GM21526 (cell line): ENCODE data around the gene TMPRSS11A.

ENCODE experiments used
- ATAC-seq: cut with Tn5 transposase; IDR thresholded peaks from one replicate; pipeline ENCODE4 v1.9.1; 2021; ENCODE audit warnings: moderate library complexity; ENCODE audit not compliant: unreplicated experiment, low FRiP score

Gene TMPRSS11A, protein sequence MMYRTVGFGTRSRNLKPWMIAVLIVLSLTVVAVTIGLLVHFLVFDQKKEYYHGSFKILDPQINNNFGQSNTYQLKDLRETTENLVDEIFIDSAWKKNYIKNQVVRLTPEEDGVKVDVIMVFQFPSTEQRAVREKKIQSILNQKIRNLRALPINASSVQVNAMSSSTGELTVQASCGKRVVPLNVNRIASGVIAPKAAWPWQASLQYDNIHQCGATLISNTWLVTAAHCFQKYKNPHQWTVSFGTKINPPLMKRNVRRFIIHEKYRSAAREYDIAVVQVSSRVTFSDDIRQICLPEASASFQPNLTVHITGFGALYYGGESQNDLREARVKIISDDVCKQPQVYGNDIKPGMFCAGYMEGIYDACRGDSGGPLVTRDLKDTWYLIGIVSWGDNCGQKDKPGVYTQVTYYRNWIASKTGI

DNA sequence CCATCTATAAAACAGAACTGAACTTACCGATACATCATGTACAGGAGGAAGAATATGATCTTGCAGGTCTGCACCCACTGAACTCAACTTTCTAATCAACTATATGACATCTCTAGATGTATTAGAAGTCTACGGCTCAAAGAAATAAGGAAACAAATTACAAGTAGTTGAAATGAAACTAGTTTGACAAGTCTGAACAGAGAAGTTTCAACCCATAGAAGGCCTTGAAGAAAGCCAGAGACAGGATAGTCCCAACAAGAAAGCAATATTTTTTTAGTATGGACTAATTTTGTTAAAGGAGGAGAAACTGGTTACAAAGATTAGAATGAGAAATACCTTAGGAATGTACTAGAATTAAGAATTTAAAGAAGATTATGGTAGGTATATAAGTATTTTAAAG, at the start of gene TMPRSS11A:
Gene TMPRSS11A, minus strand, starts transcription at position 138 of the 400 bp plus-strand sequence. Its CDS starts 100 bp downstream, at position 38.
- no peak for ATAC-seq

DNA sequence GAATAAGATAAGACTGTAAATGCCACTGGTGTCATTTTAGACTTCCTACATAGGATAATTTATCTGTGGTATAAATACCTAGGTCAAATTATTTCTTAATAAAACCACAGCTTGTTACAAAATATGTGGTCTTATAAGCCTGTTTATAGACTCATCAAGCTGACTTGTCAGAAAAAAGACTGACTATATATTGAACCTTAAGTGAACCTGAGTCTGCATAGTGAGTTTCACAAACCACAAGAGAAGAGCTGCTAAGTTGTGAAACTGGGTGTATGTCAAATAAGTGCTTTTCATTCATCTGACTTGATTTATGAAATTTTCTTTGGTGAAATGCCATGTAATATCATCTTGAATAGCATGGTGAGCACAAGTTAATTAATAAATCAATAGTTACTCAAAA, 48.4 kb upstream of the TMPRSS11A start:
- ATAC-seq, result no peak

DNA sequence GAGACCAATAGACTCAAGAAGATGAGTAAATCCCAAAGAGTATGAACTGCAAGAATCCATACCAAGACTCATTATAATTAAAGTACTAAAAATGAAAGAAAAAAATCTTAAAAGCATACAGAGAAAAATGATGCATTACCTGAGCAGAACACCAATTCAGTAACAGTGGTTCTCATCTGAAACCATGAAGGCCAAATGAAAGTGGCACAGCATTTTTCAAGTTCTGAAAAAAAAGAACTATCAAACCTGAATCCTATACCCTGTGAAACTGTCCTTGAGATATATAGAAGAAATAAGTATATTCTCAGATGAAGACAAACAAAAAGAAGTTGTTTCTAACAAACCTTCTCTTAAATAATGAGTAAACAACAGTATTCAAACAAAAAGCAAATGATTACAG, 39.6 kb upstream of the TMPRSS11A start:
- ATAC-seq, result no peak

DNA sequence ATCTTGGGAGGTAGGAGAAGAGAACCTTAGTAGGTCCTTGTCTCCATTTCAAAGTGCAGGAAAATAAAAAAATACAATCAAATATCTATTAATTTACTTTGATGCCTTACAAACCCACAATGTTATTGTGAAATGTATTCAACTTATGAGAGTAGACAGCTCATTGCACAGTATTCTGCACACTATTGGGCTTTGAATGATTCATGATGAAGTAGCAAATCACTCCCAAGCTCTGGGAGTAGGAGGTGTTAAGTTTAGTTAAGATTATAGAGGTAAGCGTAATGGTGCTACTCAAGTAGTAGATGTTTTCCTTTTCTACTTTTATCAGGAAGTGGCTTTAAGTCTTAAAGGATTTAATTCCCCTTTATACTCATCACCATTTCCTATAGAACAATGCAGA, 32.8 kb upstream of the TMPRSS11A start:
- ATAC-seq, result no peak

DNA sequence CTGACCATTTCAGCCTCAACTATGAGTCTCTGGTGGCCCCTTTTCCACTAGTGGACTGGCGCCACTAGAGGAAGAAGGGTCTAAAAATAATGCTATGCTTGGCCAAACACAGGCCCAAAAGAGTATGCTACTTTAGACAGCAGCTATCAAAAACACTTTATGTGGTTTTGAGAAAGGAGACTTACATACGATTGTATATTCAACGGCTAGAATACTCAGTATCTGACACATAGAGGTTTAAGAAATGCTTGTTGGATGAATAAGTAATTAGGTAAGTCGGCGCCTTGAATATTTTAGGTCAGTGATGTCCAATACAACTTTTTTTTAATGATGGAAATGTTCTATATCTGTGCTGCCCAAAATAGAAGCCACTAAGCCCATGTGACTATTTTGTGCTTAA, 25.7 kb upstream of the TMPRSS11A start:
- ATAC-seq, result no peak

DNA sequence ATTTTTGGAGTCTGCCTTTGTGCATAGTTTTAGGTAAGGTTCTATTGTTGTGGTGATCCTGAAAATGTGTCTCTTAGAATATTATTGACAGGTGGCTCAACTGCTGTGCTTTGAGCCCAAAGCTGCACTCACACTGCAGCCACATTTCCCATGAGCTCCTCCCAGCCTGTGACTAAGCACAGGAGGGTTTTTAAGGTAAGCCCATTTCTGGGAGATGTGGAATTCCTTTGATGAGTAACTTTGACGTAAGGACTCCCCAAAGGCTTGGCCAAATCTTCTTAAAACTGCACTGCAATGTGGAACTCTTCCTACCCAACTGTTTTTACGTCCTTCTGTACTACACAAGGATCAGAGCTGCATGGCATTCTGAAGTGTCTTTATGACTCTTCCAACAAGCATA, 20.0 kb upstream of the TMPRSS11A start:
- ATAC-seq, result no peak

DNA sequence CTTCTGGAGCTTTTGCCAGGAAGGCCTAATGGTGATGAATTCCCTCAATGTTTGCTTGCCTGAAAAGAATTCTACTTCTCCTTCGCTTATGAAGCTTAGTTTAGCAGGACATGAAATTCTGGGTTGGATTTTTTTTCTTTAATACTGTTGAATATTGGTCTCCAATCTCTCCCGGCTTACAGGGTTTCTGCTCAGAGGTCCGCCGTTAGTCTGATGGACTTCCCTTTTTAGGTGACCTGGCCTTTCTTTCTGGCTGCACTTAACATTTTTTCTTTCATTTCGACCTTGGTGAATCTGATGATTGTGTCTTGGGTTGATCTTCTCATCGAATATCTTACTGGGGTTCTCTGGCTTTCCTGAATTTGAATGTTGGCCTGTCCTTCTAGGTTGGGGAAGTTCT, 17.2 kb upstream of the TMPRSS11A start:
- ATAC-seq, result no peak

DNA sequence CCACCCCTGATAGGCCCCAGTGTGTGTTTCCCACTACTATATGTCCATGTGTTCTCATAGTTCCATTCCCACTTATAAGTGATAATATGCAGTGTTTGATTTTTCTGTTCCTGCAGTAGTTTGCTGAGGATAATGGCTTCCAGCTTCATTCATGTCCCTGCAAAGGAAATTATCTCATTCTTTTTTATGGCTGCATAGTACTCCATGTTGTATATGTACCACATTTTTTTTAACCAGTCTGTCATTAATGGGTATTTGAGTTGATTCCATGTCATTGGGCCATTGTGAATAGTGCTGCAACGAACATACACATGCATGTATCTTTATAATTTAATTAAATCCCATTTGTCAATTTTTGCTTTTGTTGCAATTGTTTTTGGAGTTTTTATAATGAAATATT, 10.3 kb upstream of the TMPRSS11A start:
- ATAC-seq, result no peak

DNA sequence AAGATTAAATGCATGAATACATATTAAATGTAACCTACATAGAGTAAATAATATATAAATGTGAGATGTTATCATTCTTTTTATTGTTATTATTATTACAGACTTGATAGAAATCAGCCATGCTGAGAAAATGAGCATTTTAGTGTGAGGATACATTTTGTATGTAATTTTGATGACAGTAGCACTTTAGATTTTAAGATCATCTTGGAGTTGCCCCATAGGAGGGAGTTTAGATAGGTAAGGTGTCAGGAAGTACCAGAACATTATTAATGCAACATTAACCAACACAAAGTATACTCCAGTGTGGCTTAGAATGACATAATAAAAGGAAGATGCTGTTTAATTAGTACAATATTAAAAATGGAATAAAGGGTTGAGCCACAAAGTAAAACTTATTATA, 8.4 kb downstream of the TMPRSS11A start:
- no peak for ATAC-seq

DNA sequence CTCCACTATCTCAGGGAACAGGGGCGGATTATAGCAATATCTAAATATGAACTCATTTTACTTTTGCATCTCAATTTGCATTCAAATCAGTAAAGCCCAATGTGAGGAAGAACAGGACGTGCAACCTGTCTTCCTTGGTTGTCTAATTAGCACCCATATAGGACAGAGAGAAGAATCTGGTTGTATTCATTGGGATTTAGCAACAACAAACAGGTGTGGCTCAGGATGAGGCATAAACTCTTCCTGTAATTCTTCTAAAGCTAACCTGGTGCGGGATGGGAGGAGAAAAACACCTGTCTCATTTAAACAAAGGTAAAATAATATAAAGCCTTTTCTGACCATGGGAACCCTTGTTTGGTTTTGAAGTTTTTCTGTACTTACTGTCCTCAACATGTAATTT, 22.2 kb downstream of the TMPRSS11A start:
- no peak for ATAC-seq

DNA sequence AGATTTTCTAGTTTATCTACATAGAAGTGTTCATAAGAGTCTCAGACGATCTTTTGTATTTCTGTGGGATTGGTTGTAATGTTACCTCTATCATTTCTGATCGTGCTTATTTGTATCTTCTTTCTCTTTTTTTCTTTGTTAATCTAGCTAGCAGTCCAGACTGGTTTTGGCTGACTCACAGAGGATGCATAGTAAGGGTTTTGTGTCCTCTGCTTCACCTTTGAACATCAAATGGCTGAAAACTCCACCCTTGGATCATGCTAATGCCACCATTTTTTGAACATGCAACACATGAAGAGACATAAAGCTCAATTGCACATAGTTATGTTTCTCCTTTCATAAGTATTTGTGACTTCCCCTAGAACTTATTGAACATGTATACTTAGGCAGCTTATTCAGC, 22.8 kb downstream of the TMPRSS11A start:
- no peak for ATAC-seq

DNA sequence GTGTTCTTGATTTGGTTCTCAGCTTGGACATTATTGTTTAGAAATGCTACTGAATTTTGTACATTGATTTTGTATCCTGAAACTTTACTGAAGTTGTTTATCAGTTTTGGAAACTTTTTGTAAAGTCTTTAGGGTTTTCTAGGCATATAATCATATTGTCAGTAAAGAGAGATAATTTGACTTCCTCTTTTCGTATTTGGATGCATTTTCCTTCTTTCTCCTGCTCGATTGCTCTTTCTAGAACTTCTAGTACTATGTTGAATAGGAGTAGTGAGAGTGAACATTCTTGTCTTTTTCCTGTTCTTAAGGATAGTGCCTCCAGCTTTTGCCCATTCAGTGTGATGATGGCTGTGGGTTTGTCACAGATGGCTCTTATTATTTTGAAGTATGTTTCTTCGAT, 24.1 kb downstream of the TMPRSS11A start:
- ATAC-seq, result no peak

DNA sequence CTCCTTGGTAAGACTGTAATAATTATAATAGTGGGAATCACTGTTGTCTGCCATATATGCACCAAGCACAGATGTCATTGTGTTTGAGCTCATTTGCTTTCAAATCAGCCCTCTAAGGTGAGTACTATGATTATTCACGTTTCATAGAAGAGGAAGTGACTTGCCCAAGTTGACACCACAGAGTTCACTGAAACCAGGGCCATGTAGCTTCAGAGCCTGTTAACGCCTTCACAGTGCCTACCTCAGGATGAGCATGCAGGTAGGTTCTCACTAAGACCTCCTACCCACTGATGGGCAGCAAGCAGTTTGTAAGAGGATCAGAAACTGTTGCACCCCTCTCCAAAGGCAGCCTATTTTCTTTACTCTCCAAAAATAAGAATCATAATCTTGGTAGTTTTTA, 27.4 kb downstream of the TMPRSS11A start:
- ATAC-seq, result no peak

DNA sequence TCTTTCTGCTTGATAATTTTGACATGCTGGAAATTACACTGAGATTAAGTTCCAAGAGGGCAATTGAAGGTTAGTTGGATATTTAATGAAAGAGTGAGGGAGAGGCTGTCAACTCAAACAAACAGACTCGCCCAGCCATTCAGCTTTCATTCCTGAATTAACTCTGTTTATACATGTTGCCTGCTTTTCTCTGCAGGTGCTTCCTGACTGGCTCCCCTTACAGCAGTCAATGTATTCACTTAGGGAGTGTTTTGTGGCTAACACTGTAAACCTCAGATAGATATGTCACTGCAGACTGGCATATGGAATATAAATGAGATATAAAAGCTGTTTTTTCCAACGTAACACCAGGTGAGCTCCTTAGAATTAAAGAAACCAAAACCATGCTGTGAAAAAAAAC, 28.7 kb downstream of the TMPRSS11A start:
- ATAC-seq, result no peak

DNA sequence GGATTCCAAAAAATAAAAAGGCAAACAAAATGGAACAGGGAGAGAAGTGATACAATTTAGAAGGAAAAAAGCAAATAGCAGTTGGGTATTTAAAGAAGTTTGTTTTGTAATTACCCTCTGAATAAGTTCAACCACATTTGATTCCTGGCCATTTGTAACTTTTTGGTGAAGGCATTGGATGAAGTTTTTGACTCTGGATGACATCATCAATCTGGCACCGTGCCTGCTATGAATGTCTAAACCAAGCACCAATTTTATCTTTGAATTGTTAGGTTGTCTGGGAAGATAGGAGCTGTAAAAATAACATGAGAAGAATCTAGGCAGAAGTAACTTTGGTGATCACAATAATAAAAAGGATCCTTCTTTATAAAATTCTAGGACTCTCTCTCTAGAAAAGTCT, 29.5 kb downstream of the TMPRSS11A start:
- ATAC-seq, result no peak

DNA sequence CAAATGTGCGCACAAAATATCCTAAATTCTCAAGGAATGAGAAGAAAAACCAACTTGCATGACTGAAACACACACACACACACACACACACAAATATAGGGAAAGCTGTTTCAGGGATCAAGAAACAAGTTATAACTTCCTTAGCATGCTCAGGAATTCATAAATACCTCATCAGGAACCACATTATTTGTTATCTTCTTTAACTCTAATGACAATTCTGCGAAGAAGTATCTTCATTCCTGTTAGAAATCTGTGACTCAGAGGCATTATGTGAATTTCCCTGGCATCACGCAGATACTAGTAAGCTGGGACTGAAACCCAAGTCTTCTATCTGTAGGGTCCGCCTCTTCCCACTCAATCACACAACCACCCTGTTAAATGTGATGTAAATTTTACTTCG, 30.3 kb downstream of the TMPRSS11A start:
- ATAC-seq, result no peak

DNA sequence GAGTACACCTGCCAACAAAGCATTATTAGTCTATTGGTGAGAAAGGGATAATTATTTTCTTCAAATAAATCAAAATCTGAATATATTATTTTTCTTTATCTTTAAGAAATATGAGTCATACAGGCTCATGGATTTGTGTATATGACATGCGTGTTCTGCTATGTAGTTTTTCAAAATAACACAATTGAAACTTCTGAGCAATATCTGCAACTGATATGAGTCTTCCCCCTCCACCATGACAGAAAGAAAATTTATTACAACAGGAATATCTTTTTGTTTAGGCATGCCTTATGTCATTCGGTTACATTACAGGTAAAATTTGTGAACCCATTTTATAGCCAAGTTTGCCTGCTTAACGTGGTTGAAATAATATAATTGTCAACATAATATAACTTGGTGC, 32.0 kb downstream of the TMPRSS11A start:
- no peak for ATAC-seq

DNA sequence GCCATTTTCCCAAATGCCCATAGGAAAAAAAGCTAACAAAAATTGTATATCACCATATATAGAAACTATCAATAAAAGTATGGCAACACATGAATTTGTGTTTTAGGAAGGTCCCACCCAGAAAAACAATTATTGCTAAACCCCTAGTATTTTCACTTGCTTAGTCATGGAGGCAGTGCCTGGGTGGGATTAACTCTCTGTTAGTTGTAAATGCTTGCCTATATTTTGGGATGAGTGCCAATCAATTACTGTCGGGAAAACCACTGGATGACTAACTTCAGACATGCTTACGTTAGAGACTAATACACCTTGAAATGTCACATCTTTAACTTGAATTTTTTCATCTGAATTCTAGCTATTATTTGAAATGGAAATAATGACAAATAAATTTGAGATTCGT, 33.9 kb downstream of the TMPRSS11A start:
- no peak for ATAC-seq

DNA sequence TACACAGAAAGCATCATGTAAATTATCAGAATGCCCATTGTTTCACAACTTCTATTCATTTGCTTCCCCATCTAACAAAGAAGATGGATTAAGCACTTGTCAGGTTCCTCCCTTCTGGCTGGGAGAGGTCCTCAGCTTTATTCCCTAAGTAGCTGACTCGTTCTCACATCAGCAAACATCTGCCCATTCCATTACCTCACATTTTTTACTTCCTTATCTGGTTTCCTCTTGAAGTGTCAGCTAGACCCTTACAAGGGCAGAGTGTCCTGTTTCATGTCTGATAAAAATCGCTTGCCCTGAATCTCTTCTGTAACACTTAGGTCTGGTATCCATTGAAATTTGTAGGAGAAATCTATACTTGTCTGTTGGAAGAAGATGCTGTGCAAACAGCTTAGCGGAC, 34.7 kb downstream of the TMPRSS11A start:
- no peak for ATAC-seq

DNA sequence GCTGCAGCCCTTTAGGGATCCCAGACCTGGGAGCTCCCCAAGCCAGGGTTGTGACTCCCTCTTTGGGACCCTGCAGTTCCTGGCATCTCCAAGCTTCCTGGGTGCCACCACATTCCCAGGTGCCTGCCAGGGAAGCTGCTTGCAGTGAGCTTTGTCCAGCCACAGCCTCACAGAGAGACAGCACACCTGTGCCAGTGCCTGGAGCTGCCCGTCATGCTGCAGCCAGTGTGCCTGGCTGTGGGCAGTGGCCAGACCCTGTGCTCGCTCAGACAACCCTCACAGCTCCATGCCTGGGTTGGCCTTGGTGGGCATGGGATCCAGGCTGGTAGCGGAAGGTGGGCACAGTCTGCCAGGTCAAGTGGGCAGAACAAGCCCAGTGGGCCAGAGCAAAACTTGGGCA, 36.0 kb downstream of the TMPRSS11A start:
- no peak for ATAC-seq

DNA sequence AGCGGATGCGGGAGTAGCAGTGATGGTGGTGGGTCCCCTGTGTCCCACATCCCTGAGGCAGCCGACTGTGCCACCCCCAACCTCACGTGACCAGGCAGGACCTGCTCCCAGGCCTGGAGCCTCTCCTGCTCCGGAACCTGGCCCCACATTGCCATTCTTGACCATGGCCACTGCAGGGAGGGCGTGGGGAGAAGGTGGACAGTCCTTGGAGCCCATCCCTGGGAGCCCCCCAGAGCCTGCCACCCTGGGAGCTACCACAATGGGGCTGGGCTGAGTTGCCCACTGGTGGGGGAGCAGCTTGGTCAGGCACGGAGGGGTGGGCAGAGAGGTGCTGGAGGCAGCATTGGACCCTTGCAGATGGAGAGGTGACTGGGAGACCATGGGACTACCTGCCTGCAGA, 36.8 kb downstream of the TMPRSS11A start:
- no peak for ATAC-seq

DNA sequence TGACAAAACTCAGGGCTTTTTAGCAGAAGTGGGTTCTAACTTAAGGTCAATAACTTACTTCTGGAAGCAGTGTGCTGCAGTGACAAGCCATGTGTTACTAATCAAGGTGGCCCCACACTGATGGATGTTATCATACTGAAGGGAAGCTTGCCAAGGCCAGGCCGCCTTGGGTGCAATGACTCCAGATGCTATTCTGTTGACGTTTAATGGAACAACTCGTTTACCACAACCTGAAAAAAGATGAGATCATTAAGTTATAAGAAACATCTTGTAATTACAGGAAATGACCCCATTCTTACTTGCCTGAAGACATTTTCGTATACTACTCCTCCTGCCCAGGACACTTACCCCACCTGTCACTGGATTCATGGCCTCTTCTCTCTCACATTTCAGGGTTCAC, 40.6 kb downstream of the TMPRSS11A start:
- no peak for ATAC-seq

DNA sequence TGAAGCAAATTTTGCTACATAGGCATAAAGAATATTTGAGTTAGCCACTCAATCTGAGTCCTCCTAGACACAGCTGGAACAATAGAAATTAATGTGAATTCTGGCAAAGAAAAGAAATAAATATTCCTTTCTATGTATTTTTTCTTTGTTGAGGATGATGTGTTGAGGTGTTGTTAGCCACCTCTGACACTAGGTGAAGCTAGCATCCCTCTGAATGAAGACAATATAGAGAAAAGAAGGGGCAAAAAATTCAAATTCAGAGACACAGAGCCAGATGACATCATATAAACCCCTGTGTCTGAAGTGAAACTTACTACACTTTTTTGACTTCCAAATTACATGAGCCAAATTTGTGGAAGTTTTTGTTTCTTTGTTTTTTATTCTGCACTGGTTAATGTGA, 44.9 kb downstream of the TMPRSS11A start:
- ATAC-seq, result no peak
